NT2/D1 (cell line): Measurements from ENCODE around the gene TMEM86B.

Experiments used
- SUZ12 ChIP-seq: IDR thresholded peaks from 2 replicates; pipeline ENCODE4 v1.6.1; 2011; ENCODE audit not compliant: insufficient read length, insufficient read depth; ENCODE audit errors: extremely low read depth
- YY1 ChIP-seq: IDR thresholded peaks from 2 replicates; pipeline ENCODE4 v1.6.1; 2011; ENCODE audit not compliant: insufficient read length, insufficient read depth
- ZNF274 ChIP-seq: IDR thresholded peaks from 2 replicates; pipeline ENCODE4 v1.6.1; 2011; ENCODE audit warnings: mild to moderate bottlenecking, low read depth, low read length

- no peak for TF ChIP-seq SUZ12
- TF ChIP-seq ZNF274 = no peak
- no peak for TF ChIP-seq YY1
Measured at GRCh38 chr19:55216461-55217198, 11.9 kb downstream of the TMEM86B start.
